GM18517 (cell line): ENCODE measurements around the gene HHLA2.

Experiments
- ATAC-seq: cut with Tn5 transposase; IDR thresholded peaks from one replicate; pipeline ENCODE4 v1.9.1; 2021; ENCODE audit warnings: mild to moderate bottlenecking, moderate library complexity; ENCODE audit not compliant: unreplicated experiment

HHLA2 gene

DNA sequence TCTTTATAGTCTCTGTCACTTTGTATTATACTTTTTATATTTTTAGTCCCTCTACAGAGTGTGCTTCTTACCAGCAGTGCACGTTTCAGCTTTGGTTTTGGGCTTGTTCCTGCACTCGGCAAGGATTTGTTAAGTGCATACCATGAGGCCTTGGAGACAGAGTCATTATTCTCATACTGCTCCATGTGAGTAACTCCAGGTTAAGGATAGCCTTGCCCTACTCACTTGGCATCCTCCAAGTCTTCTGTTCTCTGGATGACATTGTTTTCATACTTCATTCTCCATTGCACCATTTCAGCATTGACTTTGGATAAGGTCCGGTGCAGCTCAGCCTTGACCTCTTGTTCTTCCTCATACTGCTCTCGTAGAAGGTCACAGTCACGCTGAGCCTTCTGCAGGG lies 117.7 kb downstream of the HHLA2 start:
- ATAC-seq: no peak

DNA sequence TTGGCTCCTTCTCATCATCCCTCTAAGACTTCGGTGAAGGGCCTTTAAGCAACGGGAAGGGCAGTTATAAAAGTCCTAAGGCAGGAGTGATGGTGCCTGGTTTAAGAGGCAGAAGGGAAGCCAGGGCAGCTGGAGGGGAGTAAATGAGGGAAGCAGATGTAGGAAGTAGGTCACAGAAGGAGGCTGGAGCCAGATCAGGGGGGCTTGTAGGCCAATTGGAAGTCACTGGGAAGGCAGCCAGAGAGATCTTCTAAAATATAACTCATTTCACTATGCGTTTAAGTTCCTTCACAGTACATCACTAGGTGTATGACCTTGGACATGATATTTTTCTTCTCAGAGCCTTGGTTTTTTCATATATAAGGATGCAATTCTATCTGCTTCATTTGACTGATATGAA lies 119.3 kb downstream of the HHLA2 start:
- no peak for ATAC-seq

DNA sequence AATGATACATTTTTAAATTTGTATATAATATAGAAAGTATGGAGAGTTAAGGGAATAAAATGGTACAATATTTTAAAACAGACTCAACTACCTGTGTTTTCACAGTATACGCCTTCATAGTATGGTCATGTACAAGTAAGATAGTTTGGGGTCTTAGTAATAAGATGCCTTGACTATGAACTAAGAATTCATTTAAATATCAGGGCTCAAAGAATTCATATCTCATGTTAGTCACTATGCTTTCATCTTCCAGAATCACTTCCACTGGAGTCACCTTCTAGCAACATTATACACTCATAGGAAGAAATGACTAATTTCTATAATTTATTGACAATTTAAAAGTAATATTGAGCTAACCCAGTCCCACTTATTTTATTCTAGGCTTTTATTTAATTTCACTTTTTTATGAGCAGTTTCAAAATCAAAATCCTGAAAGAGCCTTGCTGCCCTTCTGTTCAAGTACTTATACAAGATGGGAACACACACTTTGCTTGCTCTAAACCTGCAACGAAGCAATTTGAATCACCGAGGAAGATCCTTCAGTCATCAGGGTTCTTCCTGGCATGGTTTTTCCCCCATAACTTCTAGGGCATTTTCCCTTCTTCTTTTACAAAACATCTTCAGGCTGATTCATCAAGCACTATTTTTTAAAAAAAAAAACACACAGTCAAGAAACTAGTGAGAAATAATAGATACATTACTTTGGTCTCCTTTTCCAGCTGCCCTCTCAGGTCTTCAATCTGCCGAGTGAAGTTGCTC lies 119.9 kb downstream of the HHLA2 start:
- no peak for ATAC-seq

DNA sequence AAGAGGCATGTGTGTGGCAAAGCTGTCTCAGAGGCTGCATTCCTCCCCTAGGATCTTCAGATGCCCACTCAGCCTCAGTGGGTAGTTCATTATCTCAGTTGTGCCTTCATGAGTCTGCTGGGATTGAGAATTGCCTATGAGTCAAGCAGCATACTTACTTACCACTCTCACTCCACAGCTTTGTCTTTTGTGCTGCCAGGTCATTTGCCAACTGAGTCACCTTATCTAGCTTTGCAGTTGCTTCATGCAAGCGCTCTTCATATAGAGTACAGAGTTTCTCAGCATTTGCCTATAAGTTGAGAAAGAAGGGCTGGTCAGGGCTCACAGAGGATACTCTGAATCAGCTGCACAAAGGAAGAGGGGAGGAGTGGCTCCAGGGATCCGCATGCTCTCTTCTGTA lies 124.6 kb downstream of the HHLA2 start:
- ATAC-seq: no peak
